ENCODE measurements around the gene CHMP4B. TPM values are rescaled to one million over a fixed set of nuclear protein-coding genes. Genes with fewer than 3 reads are reported as not detected.

CHMP4B gene
- total RNA-seq, 1 donor from 2014 or later = 104 TPM

DNA sequence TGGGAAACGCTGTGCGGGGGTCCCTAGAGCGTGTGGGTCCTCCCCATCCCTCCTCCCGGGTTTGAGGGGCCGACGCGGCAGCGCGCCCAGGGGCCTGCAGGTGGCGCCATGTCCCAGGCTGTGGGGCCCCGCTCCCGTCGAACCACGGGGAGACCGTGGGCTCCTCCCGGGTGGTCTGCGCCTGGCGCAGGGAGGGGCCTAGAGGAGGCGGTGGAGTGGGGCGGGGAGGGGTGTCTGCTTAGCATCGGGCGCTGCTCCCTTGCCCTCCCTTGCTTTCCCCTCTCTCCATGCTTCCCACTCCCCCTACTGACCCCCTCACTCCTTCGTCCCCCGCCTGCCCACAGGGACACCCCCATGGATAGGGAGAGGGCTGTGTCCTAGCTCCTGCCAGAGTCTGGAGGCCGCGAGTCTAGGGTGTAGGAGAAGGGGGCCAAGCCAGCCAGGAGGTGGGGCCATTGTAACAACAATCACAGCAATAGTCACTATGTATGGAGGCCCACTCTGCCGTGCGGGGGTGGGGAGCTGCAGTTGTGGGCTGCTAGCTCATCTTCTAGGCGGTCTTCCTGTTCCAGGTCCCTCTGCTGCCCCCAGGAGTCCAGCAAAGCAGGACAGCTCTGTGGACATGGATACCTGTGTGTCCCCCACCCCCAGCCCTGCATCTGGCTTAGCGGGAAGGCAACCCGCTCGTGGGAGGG lies 51.7 kb downstream of the CHMP4B start:
- Histone ChIP-seq H3K36me3 (no peaks in the 10 kb centered on the region), H3K4me1 (peaks cover 26% of the 10 kb centered on the region), H3K4me3 (peak overlapping the region; percentile 42), H3K27ac (replicated peaks) (no peak overlapping the region), H3K9me3 (replicated peaks) (no peaks in the 10 kb centered on the region), H3K27me3 (ENCODE audit: low read depth) (no peaks in the 10 kb centered on the region)
- peak; percentile 27 for DNase-seq
- TF ChIP-seq CTCF (IDR thresholded peaks at IDR 0.05; ENCODE audit: borderline replicate concordance) = peak; percentile 75
- intact Hi-C loops (cut with micrococcal nuclease) = no loop called here

DNA sequence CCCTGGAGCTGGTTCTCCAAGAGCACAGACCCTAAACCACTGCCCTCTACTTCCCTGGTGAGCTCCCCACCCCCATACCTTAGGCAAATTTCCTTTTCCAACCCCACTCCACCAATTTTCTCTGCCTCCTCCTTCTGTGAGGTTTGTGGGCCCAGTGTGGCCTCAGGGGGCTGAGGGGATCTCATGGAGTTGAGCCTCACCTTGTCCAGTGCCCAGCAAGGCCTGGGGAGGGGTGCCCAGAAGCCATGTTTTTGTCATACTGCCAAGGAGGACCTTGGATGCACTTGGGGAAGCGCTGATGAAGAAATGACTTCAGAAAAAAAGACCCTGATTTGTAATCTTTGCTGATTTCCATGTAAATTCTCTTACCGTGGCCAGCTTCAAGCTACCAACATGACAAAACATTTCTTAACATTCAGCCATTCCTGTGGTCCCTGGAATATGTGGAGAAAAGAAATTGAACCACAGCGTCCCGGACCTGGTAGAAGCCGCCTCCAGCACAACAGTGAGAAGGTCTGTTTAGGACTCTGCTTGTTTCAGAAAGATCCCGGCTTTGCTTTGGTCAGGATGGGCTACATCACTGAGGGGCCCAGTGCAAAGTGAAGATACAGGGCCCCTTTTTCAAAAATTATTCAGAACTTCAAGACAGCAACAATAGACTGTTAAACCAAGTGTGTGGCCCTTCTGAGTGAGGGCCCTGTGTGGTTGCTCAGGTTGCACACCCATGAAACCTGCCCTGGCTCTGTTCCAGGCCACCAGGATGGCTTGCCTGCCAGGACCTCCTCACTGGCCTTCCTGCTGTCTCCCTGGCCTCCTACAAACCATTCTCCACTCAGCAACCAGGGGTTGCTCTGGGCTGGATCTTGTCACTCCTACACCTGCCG lies 52.5 kb downstream of the CHMP4B start:
- no peak for TF ChIP-seq CTCF (IDR thresholded peaks at IDR 0.05; ENCODE audit: borderline replicate concordance)
- no peaks in the 10 kb centered on the region for H3K9me3 ChIP-seq (replicated peaks)
- no peak overlapping the region for H3K4me3 ChIP-seq
- no peaks in the 10 kb centered on the region for H3K36me3 ChIP-seq
- H3K27ac ChIP-seq (replicated peaks) = no peak overlapping the region
- H3K27me3 ChIP-seq (ENCODE audit: low read depth) = no peaks in the 10 kb centered on the region
- DNase-seq = no peak
- intact Hi-C loops (cut with micrococcal nuclease) = no loop called here
- H3K4me1 ChIP-seq = peaks cover 22% of the 10 kb centered on the region

- intact Hi-C loops (cut with micrococcal nuclease) = no loop called here
- DNase-seq = no peak
- Histone ChIP-seq H3K9me3 (replicated peaks) (no peaks in the 10 kb centered on the region), H3K4me1 (peaks cover 14% of the 10 kb centered on the region), H3K4me3 (no peak overlapping the region), H3K36me3 (no peaks in the 10 kb centered on the region), H3K27me3 (ENCODE audit: low read depth) (no peaks in the 10 kb centered on the region), H3K27ac (replicated peaks) (no peak overlapping the region)
- no peak for TF ChIP-seq CTCF (IDR thresholded peaks at IDR 0.05; ENCODE audit: borderline replicate concordance)
Measured at GRCh38 chr20:33864324-33864963, 53.3 kb downstream of the CHMP4B start.

DNA sequence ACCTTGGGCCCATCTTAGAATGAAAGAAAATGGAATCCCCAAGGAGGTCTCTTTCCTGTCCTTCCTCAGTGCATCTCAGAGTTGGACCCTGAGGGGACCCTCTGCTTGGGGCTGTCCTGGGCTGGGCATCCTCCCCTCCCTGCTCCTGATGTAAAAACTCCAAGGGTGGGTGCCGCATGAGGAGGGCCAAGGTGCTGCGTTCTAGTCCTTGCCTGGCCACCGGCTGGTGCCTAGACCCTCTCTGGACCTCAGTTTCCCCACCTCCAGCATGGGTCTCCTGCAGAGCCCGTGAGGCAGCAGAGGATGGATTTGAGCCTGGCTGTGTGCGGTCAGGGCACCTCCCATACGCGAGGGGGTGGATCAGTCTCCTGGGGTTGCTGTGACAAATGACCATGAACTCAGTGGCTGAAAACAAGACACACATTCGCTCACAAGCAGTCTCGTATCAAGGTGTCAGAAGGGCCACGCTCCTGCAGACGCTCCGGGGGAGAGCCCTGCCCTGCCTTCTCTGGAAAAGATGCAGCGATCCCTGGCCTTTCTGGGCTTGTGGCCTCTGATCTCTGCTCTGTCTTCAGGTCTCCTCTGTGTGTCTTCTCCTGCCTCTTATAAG lies 54.7 kb downstream of the CHMP4B start:
- no peaks in the 10 kb centered on the region for H3K27me3 ChIP-seq (ENCODE audit: low read depth)
- no peak for TF ChIP-seq CTCF (IDR thresholded peaks at IDR 0.05; ENCODE audit: borderline replicate concordance)
- H3K9me3 ChIP-seq (replicated peaks) = no peaks in the 10 kb centered on the region
- peaks cover 8% of the 10 kb centered on the region for H3K4me1 ChIP-seq
- H3K27ac ChIP-seq (replicated peaks) = no peak overlapping the region
- no peaks in the 10 kb centered on the region for H3K36me3 ChIP-seq
- intact Hi-C loops (cut with micrococcal nuclease) = no loop called here
- no peak overlapping the region for H3K4me3 ChIP-seq
- no peak for DNase-seq

DNA sequence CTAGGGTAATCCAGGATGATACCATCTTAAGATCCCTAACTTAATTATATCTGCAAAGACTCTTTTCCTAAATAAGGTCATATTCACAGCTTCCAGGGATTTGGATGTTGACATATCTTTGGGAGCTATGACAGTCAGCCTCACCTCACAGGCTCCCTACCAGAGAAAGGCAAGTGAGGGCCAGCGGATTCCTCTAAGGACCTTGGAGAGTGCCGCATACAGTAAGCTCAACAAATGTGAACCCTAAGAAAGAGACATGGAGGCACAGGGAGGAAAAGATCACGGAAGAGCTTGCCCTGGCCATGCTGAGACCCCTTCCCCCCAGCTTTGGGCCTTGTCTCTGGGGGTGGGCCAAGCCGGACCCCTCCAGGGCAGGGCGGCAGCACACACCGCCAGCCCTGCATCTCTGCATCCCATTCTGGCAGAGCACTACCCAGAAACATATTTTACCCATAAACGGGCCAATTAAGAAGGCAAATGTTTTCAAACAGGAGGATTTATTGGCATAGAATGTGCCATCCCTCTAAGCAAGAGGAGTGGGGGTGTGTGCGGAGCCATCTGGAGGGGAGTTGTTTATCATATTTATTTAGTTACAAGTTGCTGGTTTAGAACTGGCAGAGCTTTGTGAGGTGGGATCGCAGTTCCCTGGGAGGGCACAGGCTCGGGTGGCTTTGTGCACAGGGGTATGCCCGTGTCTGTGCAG lies 55.4 kb downstream of the CHMP4B start:
- H3K4me1 ChIP-seq = peaks cover 8% of the 10 kb centered on the region
- DNase-seq = no peak
- TF ChIP-seq CTCF (IDR thresholded peaks at IDR 0.05; ENCODE audit: borderline replicate concordance) = no peak
- no peaks in the 10 kb centered on the region for H3K36me3 ChIP-seq
- H3K9me3 ChIP-seq (replicated peaks) = no peaks in the 10 kb centered on the region
- H3K27me3 ChIP-seq (ENCODE audit: low read depth) = no peaks in the 10 kb centered on the region
- no peak overlapping the region for H3K27ac ChIP-seq (replicated peaks)
- intact Hi-C loops (cut with micrococcal nuclease) = no loop called here
- no peak overlapping the region for H3K4me3 ChIP-seq
